HG03460 (cell line): Measurements from ENCODE around the gene NUDT1.

Source experiments
- ATAC-seq: cut with Tn5 transposase; IDR thresholded peaks from one replicate; pipeline ENCODE4 v1.9.1; 2021; ENCODE audit not compliant: unreplicated experiment

NUDT1 gene

GRCh38 chr7:2241580-2242540 lies at the start of gene NUDT1, which contains the start of gene MRM2:
NUDT1 (plus strand) TSS chr7:2242226; CDS start chr7:2244575, 2,349 bp downstream.
MRM2 (minus strand) TSS chr7:2242205; CDS start chr7:2242169, 36 bp downstream.
- ATAC-seq, result peak; percentile 66

GRCh38 chr7:2192831-2193534 lies 49.0 kb upstream of the NUDT1 start:
- ATAC-seq, result no peak

GRCh38 chr7:2193575-2194305 lies 48.3 kb upstream of the NUDT1 start:
- no peak for ATAC-seq

- no peak for ATAC-seq
Observed at GRCh38 chr7:2195400-2196246, 46.4 kb upstream of the NUDT1 start.

GRCh38 chr7:2196381-2197378 lies 45.3 kb upstream of the NUDT1 start:
- ATAC-seq, result no peak

GRCh38 chr7:2197436-2198155 lies 44.4 kb upstream of the NUDT1 start:
- ATAC-seq, result no peak

- no peak for ATAC-seq
Observed at GRCh38 chr7:2198206-2198605, 43.8 kb upstream of the NUDT1 start.

- no peak for ATAC-seq
Observed at GRCh38 chr7:2198760-2199159, 43.3 kb upstream of the NUDT1 start.

- no peak for ATAC-seq
Observed at GRCh38 chr7:2199528-2199927, 42.5 kb upstream of the NUDT1 start.

- no peak for ATAC-seq
Observed at GRCh38 chr7:2199956-2200583, 42.0 kb upstream of the NUDT1 start.

- no peak for ATAC-seq
Observed at GRCh38 chr7:2200584-2200980, 41.4 kb upstream of the NUDT1 start.

GRCh38 chr7:2201128-2201527 lies 40.9 kb upstream of the NUDT1 start:
- no peak for ATAC-seq

GRCh38 chr7:2201686-2202360 lies 40.2 kb upstream of the NUDT1 start:
- no peak for ATAC-seq

- no peak for ATAC-seq
Observed at GRCh38 chr7:2202361-2202761, 39.7 kb upstream of the NUDT1 start.

GRCh38 chr7:2202901-2203765 lies 38.9 kb upstream of the NUDT1 start:
- no peak for ATAC-seq

- no peak for ATAC-seq
Observed at GRCh38 chr7:2203766-2204300, 38.2 kb upstream of the NUDT1 start.
